ENCODE data around the gene GUCA1A.
A peak's percentile ranks its signal among the peaks of the same experiment; 100 is the strongest.

GUCA1A gene

DNA sequence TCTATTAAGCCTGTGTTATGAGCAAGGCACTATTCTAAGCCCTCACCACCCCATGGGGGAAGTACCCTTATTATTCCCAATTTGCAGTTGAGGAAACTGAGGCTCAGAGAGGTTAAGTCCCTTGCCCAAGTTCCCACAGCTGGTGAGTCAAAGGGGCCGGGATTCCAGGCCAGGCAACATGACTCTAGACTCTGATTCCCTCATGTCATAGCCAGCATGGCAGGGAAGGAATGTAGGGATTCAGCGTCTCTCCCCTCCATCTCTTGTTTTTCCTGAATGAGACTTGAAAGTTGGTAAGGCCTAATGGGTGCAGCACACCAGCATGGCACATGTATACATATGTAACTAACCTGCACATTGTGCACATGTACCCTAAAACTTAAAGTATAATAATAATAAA is 37.4 kb upstream of the GUCA1A start:
- Histone ChIP-seq H3K27ac (ENCODE audit: poor library complexity, severe bottlenecking) (no peak overlapping the region), H3K9me3 (ENCODE audit: severe bottlenecking) (no peaks in the 10 kb centered on the region), H3K27me3 (ENCODE audit: insufficient read depth, poor library complexity, severe bottlenecking) (no peaks in the 10 kb centered on the region), H3K4me3 (ENCODE audit: severe bottlenecking) (no peak overlapping the region), H3K4me1 (ENCODE audit: insufficient read depth, poor library complexity, severe bottlenecking) (peaks cover 37% of the 10 kb centered on the region), H3K36me3 (ENCODE audit: low read depth) (peaks cover 55% of the 10 kb centered on the region)
- TF ChIP-seq, protein P1, sequence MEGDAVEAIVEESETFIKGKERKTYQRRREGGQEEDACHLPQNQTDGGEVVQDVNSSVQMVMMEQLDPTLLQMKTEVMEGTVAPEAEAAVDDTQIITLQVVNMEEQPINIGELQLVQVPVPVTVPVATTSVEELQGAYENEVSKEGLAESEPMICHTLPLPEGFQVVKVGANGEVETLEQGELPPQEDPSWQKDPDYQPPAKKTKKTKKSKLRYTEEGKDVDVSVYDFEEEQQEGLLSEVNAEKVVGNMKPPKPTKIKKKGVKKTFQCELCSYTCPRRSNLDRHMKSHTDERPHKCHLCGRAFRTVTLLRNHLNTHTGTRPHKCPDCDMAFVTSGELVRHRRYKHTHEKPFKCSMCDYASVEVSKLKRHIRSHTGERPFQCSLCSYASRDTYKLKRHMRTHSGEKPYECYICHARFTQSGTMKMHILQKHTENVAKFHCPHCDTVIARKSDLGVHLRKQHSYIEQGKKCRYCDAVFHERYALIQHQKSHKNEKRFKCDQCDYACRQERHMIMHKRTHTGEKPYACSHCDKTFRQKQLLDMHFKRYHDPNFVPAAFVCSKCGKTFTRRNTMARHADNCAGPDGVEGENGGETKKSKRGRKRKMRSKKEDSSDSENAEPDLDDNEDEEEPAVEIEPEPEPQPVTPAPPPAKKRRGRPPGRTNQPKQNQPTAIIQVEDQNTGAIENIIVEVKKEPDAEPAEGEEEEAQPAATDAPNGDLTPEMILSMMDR (IDR thresholded peaks at IDR 0.05; ENCODE audit: poor library complexity, severe bottlenecking), result no peak
- no peak for DNase-seq (ENCODE audit: low spot score)
- no peak for ATAC-seq (ENCODE audit: low read depth)

DNA sequence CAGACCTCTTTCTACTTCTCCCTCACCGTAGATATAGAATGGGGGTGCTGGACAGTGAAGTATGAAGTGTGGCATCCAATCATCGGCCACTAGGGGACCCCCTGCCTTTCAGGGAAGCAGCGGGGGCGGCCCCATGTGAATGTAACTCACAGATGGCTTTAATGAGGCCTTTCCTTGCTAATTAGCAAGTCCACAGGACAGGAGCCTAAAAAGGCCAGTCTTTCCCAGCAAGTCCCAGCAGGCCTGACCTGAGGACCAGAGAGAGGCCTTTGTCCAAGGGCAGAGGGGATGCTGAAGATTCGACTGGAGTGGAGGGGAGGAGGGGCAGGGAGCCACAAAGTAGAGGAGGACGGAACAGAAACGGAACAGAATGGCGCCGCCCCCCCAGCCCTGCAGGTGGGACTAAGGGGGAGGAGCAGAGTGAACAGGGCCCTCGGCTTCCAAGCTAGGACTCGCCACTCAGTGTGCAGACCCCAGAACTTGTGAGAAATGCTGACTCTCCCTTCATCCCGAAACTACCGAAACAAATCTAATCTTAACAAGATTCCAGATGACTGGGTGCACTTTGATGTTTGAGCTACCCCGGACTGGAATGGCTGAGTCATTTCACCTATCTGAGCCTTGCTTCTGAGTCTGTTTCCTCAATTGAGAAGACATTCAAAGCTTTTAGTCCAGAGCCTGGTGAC is 36.5 kb upstream of the GUCA1A start:
- peak overlapping the region; percentile 87 for H3K27ac ChIP-seq (ENCODE audit: poor library complexity, severe bottlenecking)

GRCh38 chr6:42137194-42137753 is 35.9 kb upstream of the GUCA1A start:
- ATAC-seq (ENCODE audit: low read depth), result peak; percentile 54
- Histone ChIP-seq H3K4me1 (ENCODE audit: insufficient read depth, poor library complexity, severe bottlenecking) (peaks cover 42% of the 10 kb centered on the region), H3K27me3 (ENCODE audit: insufficient read depth, poor library complexity, severe bottlenecking) (no peaks in the 10 kb centered on the region), H3K27ac (ENCODE audit: poor library complexity, severe bottlenecking) (peak overlapping the region; percentile 87), H3K4me3 (ENCODE audit: severe bottlenecking) (no peak overlapping the region), H3K36me3 (ENCODE audit: low read depth) (peaks cover 40% of the 10 kb centered on the region), H3K9me3 (ENCODE audit: severe bottlenecking) (no peaks in the 10 kb centered on the region)
- no peak for DNase-seq (ENCODE audit: low spot score)
- TF ChIP-seq, protein P1 (IDR thresholded peaks at IDR 0.05; ENCODE audit: poor library complexity, severe bottlenecking), result no peak

More for the DNA sequence above, 36.5 kb upstream of the GUCA1A start:
- TF ChIP-seq, protein P1 (IDR thresholded peaks at IDR 0.05; ENCODE audit: poor library complexity, severe bottlenecking), result peak; percentile 25
- Histone ChIP-seq H3K36me3 (ENCODE audit: low read depth) (peaks cover 45% of the 10 kb centered on the region), H3K27me3 (ENCODE audit: insufficient read depth, poor library complexity, severe bottlenecking) (no peaks in the 10 kb centered on the region), H3K4me3 (ENCODE audit: severe bottlenecking) (no peak overlapping the region), H3K9me3 (ENCODE audit: severe bottlenecking) (no peaks in the 10 kb centered on the region), H3K4me1 (ENCODE audit: insufficient read depth, poor library complexity, severe bottlenecking) (peaks cover 42% of the 10 kb centered on the region)
- no peak for DNase-seq (ENCODE audit: low spot score)
- peak; percentile 65 for ATAC-seq (ENCODE audit: low read depth)

GRCh38 chr6:42138190-42138589 is 35.0 kb upstream of the GUCA1A start:
- Histone ChIP-seq H3K36me3 (ENCODE audit: low read depth) (peaks cover 37% of the 10 kb centered on the region), H3K4me3 (ENCODE audit: severe bottlenecking) (no peak overlapping the region), H3K27me3 (ENCODE audit: insufficient read depth, poor library complexity, severe bottlenecking) (no peaks in the 10 kb centered on the region), H3K9me3 (ENCODE audit: severe bottlenecking) (no peaks in the 10 kb centered on the region), H3K27ac (ENCODE audit: poor library complexity, severe bottlenecking) (peak overlapping the region; percentile 87), H3K4me1 (ENCODE audit: insufficient read depth, poor library complexity, severe bottlenecking) (peaks cover 44% of the 10 kb centered on the region)
- ATAC-seq (ENCODE audit: low read depth) (no peak), DNase-seq (ENCODE audit: low spot score) (no peak)
- TF ChIP-seq, protein P1 (IDR thresholded peaks at IDR 0.05; ENCODE audit: poor library complexity, severe bottlenecking), result no peak
